AG04450 (cell line): ENCODE data around the gene FAM153A. TPM values are rescaled to one million over a fixed set of nuclear protein-coding genes. Genes with fewer than 3 reads are reported as not detected.
"Not testable (repeated sequence)": the region's sequence is repeated elsewhere in the genome, so short reads cannot be mapped to it uniquely, and the experiment has no call there.

Experiments used
- CTCF ChIA-PET: fragments of 300-600, 350-600 bp; formaldehyde crosslinking; extraction: SDS; loops from one replicate; lab custom pipeline; 2022; ENCODE audit warnings: antibody characterized with exemption, inconsistent platforms; lab: Charles Lee
- POLR2A ChIA-PET: fragments of 350-600 bp; formaldehyde crosslinking; extraction: SDS; loops from one replicate; lab custom pipeline; 2021; ENCODE audit warnings: antibody characterized with exemption, inconsistent platforms; lab: Yijun Ruan, JAX
- DNase-seq: peaks from one replicate; pipeline ENCODE4 v3.0.0-alpha.2; 2011; ENCODE audit warnings: low read depth, low spot score
- H3K27ac ChIP-seq: one replicate; pipeline ENCODE4 v1.5.1; 2012; ENCODE audit warnings: low read depth, low read length, control low read depth
- H3K27me3 ChIP-seq: one replicate; pipeline ENCODE4 v1.6.0; 2012; ENCODE audit warnings: low read length; ENCODE audit not compliant: control insufficient read depth, insufficient read depth
- H3K4me3 ChIP-seq: 2 replicates; pipeline ENCODE4 v1.5.1; 2011; ENCODE audit warnings: mild to moderate bottlenecking, low read depth, low read length, control low read depth
- H3K9me3 ChIP-seq: 2 replicates; pipeline ENCODE4 v1.5.1; 2012; ENCODE audit warnings: low read length; ENCODE audit not compliant: control insufficient read depth, insufficient read depth
- polyA plus RNA-seq: library from polyadenylated mRNA; depleted of rRNA; stranded (reverse); fragments of >200 nt; gene quantifications from 2 replicates; pipeline ENCODE4 v1.2.3, GENCODE V29; 2011

The FAM153A gene
- polyA plus RNA-seq, 1 experiment, result not detected

- DNase-seq, H3K9me3 ChIP-seq, CTCF ChIA-PET, H3K4me3 ChIP-seq, H3K27me3 ChIP-seq, POLR2A ChIA-PET, H3K27ac ChIP-seq: not testable (repeated sequence)
Observed at GRCh38 chr5:177801427-177801826, 18.7 kb upstream of the FAM153A start.

DNA sequence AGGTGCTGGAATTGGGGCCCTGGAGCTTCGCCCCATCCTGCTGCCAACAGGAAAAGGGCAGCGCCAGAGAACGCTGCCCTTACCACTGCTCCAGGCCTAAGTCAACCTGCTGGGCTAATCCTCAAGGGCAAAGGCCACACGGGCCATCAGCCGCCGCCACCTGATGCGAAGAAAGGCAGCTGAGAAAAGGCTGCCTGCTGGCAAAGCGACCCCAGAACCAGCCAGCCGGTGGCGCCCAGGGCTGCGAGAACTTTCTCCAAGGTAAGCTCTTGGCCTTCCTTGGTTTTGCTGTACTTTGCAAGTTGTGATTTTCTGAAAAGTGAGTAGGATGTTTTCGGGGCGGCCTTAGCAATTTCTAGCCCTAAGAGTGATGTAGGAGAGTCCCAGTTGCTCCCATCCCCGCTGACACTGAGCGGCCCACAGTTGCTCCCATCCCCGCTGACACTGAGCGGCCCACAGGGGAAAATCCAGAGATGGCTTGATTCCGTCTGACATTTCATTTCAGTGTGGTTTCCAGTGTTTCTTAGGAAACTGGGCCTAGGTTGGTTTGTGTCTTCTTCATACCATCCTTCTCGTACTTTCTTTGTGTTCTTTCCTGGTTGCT lies 15.6 kb upstream of the FAM153A start:
- H3K4me3 ChIP-seq, H3K27ac ChIP-seq, CTCF ChIA-PET, DNase-seq, POLR2A ChIA-PET, H3K27me3 ChIP-seq, H3K9me3 ChIP-seq: not testable (repeated sequence)

DNA sequence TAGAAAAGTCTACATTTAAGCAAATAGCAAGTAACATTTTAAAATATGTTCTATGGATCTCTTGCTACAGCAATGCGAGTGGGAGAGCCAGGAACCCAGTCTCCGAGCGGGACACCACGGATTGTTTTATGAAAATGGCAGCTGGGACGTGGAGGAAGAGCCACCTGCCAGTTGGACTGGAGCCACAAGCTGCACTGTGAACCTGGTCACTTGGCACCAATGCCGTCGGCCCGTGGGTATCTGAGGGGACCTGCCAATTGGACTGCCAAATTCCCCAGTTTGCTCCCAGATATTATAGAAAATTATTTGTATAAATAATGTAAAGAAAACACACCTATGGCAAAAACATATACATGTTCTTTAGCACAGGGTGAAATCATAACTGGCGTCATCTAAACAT lies 10.6 kb upstream of the FAM153A start:
- DNase-seq, H3K27ac ChIP-seq, H3K27me3 ChIP-seq, H3K4me3 ChIP-seq, H3K9me3 ChIP-seq, CTCF ChIA-PET, POLR2A ChIA-PET: not testable (repeated sequence)

DNA sequence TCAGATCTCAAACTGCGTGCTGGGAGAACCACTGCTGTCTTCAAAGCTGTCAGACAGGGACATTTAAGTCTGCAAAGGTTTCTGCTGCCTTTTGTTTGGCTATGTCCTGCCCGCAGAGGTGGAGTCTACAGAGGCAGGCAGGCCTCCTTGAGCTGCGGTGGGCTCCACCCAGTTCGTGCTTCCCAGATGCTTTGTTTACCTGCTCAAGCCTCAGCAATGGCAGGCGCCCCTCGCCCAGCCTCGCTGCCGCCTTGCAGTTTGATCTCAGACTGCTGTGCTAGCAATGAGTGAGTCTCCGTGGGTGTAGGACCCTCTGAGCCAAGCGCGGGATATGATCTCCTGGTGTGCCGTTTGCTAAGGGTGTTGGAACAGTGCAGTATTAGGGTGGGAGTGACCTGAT lies 8.9 kb upstream of the FAM153A start:
- H3K27ac ChIP-seq, POLR2A ChIA-PET, H3K9me3 ChIP-seq, H3K4me3 ChIP-seq, DNase-seq, H3K27me3 ChIP-seq, CTCF ChIA-PET: not testable (repeated sequence)

DNA sequence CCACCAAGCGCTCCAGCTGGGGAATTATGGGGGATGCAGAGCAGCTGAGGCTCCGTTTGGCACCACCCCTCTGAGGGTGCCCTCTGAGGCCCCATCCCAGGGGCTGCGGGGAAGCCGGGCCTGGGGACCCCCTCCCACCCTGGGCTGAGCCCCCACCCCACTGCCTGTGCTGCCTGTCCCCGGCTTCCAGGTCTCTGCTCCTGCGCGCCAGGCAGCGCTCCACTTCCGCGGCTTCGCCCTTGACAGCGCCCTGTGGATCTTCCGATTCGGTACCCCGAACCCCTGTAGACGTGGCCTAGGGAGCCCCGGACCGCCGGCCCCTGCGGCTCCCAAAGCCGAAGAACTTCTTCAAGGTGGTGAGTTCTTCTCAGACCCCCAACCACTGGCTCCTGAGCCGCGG lies 530 bp downstream of the FAM153A start:
- DNase-seq, H3K9me3 ChIP-seq, CTCF ChIA-PET, H3K4me3 ChIP-seq, H3K27me3 ChIP-seq, POLR2A ChIA-PET, H3K27ac ChIP-seq: not testable (repeated sequence)

DNA sequence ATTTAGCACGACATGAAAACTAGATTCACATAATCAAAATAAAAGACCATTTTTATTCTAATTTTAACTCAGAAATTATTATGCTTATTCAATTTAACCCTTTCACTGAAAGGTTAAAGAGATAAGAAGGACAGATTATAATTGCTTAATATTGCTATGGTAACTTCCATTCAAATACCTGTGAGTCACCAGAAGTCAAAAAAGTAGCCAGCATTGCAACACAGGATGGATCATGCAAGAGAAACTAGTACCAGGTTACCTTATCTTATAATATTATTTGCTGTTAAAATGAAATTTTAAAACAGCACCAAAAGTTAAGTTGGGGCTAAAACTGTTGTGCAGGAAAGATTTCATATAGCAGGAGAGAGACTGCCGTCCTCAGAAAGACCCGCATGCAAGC lies 11.5 kb downstream of the FAM153A start:
- DNase-seq, H3K4me3 ChIP-seq, CTCF ChIA-PET, H3K27me3 ChIP-seq, POLR2A ChIA-PET, H3K27ac ChIP-seq, H3K9me3 ChIP-seq: not testable (repeated sequence)

GRCh38 chr5:177770646-177771045 lies 12.1 kb downstream of the FAM153A start:
- POLR2A ChIA-PET, H3K27me3 ChIP-seq, CTCF ChIA-PET, H3K27ac ChIP-seq, DNase-seq, H3K9me3 ChIP-seq, H3K4me3 ChIP-seq: not testable (repeated sequence)

- H3K4me3 ChIP-seq, CTCF ChIA-PET, H3K27me3 ChIP-seq, H3K9me3 ChIP-seq, DNase-seq, H3K27ac ChIP-seq, POLR2A ChIA-PET: not testable (repeated sequence)
Observed at GRCh38 chr5:177763737-177764508, 18.8 kb downstream of the FAM153A start.

DNA sequence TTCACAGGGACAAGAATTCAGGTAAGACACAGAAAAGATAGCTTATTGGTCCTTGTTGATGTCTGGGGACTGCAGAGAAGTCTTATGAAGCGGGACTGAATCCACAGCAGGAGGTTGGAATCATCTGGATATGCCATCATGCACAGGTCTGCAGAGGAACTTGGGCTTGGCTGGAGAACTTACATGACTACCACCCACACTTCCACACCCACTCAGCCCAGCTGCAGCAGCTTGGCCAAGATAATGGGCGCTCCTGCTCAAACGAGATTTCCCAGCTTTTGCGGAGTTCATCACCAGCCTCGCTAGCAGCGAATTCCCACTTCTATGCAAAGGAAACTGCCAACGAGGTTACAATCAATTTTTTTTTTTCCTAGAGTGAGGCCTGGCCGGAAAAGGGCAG lies 21.7 kb downstream of the FAM153A start:
- H3K27me3 ChIP-seq, H3K9me3 ChIP-seq, POLR2A ChIA-PET, CTCF ChIA-PET, H3K27ac ChIP-seq, H3K4me3 ChIP-seq, DNase-seq: not testable (repeated sequence)

- DNase-seq, CTCF ChIA-PET, POLR2A ChIA-PET, H3K9me3 ChIP-seq, H3K4me3 ChIP-seq, H3K27ac ChIP-seq, H3K27me3 ChIP-seq: not testable (repeated sequence)
Observed at GRCh38 chr5:177747354-177747753, 35.3 kb downstream of the FAM153A start.

DNA sequence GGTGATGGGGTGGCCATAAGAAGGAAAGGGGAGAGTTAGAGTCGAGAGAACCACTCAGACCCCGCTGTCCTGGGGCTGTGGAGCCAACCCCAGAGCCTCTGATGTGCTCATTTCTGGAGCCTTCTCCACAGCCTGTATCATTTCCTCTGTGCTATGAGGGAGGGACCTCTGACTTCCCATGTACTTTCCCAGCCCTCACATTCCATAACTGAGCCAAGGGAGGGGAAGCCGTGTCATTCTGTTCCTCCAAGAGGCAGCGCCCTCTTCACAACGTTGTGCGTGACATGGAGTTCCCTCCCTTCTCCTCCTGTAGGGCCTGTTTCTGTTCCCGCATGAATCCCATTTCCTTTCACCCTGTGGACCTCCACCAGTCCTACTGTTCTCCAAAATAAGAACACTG lies 57.8 kb downstream of the FAM153A start:
- POLR2A ChIA-PET, H3K4me3 ChIP-seq, DNase-seq, CTCF ChIA-PET, H3K27me3 ChIP-seq, H3K9me3 ChIP-seq, H3K27ac ChIP-seq: not testable (repeated sequence)

DNA sequence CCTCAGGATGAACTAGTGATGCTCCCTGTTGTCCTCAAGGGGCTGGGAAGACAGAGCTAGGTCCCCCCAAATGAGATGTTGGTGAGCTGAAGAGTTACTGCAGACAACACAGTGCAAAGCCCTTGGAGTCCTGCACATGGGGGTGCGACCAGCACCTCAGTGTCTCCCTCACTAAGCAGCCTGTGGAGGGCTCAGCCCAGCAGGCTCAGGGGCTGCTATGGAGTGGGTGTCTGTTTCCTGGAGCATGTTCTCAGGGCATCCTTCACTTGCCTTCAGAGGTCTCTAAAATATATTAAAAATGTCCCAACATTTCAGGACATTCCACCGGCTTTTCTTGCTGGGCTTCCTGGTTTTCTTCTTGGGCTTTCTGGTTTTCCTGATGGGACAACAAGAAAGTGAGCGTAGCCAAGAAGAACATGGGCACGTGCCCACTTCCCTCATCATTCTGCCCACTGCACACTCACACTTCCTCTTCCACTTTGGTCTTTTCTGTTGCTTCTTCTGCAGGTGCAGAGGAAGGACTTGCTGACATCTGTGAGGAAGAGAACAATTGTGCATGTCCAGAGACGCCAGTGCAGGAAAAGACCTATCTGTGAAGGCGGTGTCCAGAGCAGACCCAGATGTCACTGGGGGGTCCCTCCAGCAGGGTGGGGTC lies 58.7 kb downstream of the FAM153A start:
- H3K9me3 ChIP-seq, CTCF ChIA-PET, POLR2A ChIA-PET, H3K4me3 ChIP-seq, H3K27ac ChIP-seq, H3K27me3 ChIP-seq, DNase-seq: not testable (repeated sequence)
